SK-N-MC (cell line): ENCODE results near the gene ALKBH5.

Experiments used
- EZH2 ChIP-seq: fragments of 200-600 bp; sonication (generic); IDR thresholded peaks from one replicate; pipeline ENCODE4 v1.6.1; 2017; ENCODE audit warnings: antibody characterized with exemption
- FOXP2 ChIP-seq: optimal IDR thresholded peaks from 2 replicates; pipeline ENCODE3; 2011; ENCODE audit warnings: mild to moderate bottlenecking, moderate library complexity; ENCODE audit not compliant: insufficient read depth; ENCODE audit errors: extremely low read length, control extremely low read depth
- POLR2AphosphoS5 ChIP-seq: IDR thresholded peaks from 2 replicates; pipeline ENCODE4 v1.6.1; 2012; ENCODE audit warnings: mild to moderate bottlenecking, low read depth, low read length, borderline replicate concordance

- no peak for TF ChIP-seq POLR2AphosphoS5
- TF ChIP-seq EZH2: no peak
- TF ChIP-seq FOXP2: no peak
Measured at GRCh38 chr17:18208092-18208491, 24.5 kb downstream of the ALKBH5 start.
